CD4-positive, alpha-beta T cell treated with Interferon alpha-2 for 1 hour (primary cell): ENCODE results near the gene SMURF2.
A peak's percentile ranks its signal among the peaks of the same experiment; 100 is the strongest.
"Not testable (repeated sequence)": the region's sequence is repeated elsewhere in the genome, so short reads cannot be mapped to it uniquely, and the experiment has no call there.

Source experiments
- DNase-seq, 2 donors: peaks; one replicate each; pipeline ENCODE4 v3.0.0-alpha.2; 2020 to 2022

SMURF2 gene

DNA sequence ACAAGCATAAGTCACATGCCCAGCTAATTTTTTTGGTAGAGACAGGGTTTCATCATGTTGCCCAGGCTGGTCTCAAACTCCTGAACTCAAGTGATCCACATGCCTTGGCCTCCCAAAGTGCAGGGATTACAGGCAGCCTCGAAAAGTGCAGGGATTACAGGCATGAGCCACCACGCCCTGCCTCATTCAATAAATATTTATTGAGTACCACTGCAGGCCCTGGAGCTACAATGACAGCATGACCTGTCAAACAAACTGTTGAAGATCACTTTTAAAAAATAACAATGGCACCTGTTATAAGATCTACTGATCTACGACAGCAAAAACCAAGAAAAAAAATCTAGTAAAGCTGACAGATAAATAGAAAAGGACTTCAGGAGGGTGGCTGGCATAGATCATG lies 79.1 kb downstream of the SMURF2 start:
- DNase-seq = no peak

DNA sequence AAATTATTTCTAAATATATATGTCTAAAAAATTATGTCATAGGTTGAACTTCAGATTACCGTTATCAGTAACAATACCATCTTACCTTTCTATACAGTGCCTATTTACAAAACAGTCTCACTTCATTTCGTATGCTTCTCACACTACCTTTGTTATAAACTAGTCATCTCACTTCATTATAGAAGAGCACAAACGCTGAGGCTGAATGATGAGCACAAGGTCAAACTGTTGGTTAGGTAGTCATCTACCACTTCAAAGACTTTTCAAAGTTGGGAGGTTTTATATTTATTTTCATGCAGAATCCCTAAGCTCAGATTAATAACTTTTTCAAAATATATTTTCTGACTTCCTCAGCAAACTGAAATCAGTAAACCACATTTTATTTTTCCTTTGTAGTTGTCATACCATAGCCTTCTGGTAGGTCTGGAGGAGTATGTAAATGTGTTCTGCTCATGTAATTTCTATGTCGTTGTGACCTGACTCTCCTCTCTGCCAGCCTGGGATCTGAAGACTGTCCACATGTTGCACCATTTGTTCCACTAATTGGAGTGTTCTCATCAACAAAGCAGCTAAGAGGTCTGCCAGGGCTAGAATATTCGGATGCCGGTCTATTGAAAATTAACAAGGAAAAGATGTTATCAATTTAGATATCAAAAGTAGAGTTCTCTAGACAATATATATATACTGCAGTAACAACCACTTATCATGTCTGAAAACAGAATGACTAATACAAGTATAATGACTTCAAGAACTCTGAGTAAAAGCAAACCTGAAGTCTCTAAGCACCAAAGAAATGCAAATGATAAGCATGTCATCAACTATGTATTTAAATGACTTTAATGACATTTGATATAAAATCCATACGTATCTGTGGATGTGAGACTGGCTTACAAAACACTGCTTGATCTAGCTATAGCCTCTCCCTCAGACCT lies 81.5 kb downstream of the SMURF2 start:
- no peak for DNase-seq

DNA sequence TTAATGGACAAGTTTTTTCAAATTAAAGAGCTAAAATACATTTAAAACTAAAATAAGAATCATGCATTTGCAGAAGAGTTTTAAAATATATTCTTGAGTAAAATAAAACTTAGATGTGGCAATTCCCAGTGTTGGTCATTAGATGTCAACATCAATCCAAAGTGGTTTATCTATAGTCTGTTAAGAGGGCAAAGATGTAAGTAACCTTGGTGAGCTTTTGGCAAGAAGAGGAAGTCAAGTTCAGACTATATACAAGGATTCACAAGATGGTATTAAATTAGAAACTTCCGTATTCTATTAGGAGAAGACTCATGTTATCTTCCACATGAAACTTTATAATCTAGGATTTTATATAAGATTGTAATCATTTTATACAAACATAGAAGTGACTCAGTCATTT lies 82.2 kb downstream of the SMURF2 start:
- no peak for DNase-seq

DNA sequence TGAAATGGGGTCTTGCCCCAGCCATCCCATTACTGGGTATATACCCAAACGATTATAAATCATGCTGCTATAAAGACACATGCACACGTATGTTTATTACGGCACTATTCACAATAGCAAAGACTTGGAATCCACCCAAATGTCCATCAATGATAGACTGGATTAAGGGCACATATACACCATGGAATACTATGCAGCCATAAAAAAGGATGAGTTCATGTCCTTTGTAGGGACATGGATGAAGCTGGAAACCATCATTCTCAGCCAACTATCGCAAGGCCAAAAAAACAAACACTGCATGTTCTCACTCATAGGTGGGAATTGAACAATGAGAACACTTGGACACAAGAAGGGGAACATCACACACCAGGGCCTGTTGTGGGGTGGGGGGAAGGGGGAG lies 85.1 kb downstream of the SMURF2 start:
- not testable (repeated sequence) for DNase-seq

DNA sequence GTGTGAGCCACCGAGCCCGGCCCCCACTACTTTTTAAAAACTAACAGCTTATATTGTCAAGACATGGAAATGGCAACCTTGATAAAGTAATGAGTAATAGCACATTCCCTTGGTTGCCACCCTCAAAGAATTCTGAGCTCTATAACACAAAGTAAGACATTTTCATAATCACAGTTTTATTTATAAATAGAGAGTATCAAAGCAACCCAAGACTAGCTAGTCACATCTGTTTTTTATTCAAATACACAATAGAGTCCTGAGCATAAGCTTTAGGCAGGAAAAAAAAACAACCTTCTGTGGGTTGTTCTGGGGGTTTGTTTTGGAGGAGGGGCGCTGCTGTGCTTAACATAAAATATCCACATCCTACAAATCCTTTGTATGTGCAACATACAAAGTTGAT lies 86.7 kb downstream of the SMURF2 start:
- DNase-seq = no peak

DNA sequence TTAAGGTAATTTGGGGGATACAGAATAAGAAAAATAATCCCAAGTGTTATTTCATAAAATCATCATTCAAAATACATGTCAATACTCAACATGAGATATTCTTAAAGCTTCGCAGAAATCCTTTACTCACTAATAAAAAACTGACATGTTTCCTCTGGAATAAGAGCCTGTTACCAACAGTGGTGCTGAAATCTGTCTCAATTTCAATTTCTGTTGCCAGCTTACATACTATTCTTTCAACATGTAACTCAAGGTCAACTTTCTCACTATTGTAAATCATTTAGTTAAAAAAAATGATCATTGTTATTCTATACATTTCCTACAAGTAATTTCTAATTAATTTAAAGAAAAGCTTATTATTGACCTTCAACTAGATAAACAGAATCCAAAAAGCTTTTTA lies 87.5 kb downstream of the SMURF2 start:
- DNase-seq = no peak

DNA sequence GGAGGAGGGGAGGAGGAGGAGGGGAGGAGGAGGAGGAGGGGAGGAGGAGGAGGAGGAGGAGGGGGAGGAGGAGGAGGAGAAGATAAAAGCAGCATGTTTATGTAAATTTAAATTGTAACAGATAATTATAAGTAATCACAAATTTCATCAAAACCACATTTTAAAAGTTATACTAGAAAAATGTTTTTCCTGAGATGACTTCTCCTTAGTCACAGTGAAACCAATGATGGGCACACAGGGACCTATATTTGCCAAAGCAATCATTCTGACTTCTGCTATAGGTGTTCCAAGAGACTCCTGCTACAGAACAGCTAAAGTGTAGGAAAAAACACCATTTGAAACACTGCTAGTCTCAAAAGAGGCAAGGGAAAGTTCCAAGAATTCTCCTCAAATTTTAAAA lies 88.9 kb downstream of the SMURF2 start:
- DNase-seq = no peak

DNA sequence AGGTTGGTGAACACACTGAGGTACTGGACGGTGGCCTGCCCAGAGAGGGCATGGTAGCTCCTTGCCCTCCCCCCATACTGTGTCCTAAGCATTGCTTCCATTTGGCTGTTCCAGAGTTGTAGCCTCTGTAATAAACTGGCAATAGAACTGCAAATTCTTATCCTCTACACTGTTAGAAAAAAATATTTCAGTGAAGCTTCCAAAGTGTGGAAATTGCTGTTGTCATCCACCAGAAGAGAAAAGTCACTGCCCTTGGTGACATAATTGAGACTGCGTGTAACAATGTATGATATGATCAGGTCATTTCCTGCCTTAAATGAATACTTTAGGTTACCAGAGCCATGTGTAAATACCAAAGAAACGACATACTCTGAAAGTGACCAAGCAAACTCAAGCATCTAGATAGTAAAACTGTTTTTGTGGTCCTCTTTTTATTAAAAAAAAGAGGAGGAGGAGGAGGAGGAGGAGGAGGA lies 89.4 kb downstream of the SMURF2 start:
- peak in 1 of 2 donors; percentile 30 for DNase-seq

DNA sequence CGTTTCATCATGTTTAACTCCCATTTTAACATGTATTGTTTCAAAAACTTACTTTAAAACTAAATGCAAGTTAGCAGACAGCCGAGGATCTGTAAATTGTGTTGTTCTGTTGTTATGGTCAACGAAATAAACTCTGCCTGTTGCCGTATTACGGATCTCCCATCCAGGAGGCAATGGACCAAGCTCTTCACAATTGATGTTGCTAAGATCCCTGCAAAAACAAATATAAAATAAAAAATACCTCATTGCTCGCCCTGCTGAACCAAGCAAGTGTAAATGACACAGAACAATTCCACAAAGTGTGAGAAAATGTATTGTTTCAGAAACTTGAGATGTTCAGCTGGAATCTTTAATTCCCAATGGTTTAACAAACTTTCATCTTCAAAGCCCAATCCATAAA lies 90.4 kb downstream of the SMURF2 start:
- DNase-seq = no peak

DNA sequence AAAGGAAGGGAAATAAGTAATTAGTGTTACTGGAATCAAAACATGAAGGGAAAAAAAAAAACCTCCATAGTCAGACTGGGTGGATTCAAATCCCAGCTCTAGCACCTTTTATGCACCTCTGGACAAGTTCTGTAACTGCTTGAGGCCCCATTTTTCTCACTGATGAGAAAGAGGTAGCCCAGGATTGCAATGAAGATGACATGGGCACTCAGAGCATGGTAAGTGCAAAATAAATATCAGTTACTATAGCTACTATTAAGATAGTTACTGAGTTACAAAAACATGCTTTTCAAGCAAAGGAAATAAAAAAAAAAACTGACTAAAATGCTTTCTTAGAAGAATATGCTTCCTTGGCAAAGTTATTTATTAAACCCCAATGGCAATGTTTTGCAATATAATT lies 96.5 kb downstream of the SMURF2 start:
- no peak for DNase-seq

DNA sequence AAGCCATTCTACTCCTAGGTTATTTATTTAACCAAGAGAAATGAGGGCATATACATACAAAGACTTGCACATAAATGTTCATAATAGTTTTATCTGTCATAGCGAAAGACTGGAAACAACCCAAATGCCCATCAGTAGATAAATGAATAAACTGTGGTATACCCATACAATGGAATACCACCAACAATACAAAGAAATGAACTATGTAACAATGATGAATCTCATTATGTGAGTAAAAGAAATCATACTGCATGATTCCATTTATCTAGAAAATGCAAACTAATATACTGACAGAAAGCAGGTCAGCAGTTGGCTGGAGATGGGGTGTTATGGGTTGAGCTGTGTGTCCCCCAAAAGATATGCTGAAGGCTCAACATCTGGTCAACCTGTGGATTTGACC lies 98.0 kb downstream of the SMURF2 start:
- DNase-seq = no peak

DNA sequence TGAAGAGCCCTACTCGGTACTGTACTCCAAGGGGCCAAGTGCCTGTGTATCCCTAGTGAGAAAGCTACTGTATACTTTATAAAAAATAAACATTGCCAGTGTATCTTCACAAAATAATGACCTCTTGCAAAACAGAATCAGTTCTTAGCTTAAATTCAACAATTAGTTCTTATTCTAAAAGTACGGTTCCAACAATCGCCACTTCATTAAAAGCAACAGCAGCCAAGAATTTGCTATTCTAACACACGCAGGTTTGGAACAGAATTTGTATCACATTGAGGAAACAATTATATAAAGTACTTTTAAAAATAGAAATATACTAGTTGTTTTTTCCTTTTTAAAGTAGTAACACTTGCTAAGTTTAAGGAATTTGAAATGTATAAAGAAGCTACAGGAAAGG lies 106.8 kb downstream of the SMURF2 start:
- DNase-seq = no peak

DNA sequence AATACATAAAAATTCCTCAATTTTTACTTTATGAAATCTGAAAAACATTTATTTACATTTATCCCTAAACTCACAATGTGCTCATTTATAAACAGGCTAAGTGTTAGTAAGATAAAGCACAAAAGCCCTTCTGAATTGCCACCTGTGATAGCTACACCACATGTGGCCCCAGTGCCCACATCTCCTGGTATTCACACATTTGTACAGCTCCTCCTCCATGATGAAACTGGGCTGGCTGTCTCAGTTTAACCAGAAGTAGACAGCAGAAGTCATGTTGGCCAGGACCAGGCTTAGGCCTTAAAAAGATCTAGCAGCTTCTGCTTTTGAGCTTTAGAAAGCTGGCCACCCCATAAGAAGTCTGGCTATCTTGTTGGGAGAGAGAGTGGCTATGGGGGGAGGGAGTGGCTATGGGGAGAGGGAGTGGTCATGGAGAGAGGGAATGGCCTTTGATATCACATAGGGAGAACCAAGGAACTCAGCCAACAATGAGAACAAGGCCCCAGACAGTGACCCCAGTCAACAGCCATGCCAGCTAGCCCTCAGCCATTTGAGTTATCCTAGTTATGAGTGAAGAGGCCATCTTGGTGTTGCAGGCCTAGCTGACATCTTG lies 108.0 kb downstream of the SMURF2 start:
- no peak for DNase-seq

DNA sequence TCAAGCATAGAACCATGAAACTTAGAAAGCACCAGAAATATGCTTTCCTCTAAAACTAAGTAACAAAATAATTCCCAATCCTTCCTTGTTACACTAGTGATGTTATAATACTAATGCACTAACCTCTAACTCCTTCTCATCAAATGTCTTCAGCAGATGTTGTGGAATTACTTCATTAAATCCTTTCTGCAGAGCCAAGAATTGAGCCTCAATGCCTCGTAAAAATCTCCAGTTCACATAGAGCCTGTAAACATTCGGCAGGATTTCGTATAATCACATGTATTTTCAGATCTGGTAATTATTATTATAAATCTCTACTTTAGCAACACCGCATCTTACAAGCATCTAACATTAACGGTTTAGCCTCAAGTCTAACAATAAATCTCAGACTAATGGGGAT lies 110.6 kb downstream of the SMURF2 start:
- DNase-seq = no peak

DNA sequence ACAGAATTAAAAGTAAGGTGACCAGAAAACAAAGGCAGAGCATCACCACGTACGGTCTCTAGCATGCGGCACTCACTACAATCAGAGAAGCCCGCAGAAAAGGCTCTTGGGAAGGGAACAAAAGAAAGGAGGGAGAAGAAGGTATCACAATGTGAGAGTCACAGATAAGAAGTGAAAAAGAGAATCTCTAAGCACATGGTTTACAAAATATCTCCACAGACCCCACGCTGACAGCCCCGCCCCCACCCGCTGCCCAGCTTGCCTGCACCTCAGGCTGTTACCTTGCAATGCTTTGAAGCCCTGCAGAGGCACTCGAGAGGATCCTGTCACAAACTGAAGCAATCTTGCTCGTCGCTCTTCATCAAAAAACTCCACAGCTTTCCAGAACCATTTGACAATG lies 114.8 kb downstream of the SMURF2 start:
- DNase-seq = no peak

DNA sequence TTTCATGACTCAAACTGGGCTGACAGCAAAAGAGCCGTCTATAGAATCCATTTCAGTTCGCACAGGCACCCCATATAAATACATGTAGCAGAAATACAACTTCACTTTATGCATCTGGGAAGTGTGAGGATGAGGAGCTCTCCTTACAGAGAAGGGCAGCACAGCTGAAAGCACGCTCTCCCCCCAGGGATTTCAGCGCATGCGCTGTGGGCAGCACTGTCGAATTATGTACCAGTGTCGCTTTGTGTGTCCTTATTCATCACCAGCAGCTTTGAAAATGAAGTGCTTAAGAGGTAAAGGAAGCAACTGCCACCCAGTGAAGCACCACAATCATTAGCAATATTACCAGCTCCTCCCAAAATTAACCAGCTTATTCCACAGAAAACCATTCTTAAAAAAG lies 115.4 kb downstream of the SMURF2 start:
- DNase-seq = no peak

DNA sequence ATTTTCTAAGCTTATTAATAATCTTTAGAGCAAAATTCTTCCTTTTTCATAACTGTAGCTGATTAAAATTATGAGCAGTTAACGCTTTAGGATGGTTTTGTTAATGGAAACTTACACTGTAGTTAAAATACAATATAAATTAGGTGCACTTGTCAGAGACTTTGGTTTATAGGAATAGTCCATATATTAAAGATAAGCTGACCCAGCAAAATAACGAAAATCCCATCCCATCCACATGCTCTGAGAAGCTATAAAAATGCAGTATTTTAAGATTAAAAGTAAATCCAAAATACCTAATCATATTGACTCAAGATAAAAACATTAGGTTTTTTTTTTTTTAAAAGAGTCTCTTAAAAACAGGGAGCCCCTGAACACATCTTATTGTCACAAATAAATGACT lies 117.4 kb downstream of the SMURF2 start:
- no peak for DNase-seq

DNA sequence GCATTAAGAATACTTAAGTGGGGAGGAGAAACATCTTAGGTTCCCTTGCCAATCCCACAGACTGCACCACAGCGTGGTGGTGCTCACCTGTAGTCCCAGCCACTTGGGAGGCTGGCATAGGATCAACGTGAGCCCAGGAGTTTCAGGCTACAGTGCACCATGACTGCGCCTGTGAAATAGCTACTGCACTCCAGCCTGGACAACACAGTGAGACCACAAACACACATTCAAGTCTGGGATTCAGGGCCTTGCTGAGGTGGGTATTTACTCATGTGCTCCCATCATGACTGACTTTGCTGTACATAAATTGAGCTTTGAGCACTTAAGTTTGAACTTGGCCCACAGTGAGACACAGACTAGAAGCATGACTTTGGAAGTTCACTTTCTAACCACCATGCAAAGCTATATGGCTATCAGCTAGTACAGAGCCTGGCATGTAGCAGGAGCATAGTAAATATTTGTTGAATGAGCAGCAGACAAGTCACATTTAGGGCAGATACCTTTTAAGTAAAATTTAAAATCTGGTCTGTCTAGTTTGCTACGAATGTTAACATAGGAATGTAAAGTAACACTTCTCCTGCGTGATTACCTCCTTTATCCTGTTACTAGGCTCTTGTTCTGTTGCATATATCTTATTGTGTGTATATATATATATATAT lies 121.9 kb downstream of the SMURF2 start:
- DNase-seq = no peak

DNA sequence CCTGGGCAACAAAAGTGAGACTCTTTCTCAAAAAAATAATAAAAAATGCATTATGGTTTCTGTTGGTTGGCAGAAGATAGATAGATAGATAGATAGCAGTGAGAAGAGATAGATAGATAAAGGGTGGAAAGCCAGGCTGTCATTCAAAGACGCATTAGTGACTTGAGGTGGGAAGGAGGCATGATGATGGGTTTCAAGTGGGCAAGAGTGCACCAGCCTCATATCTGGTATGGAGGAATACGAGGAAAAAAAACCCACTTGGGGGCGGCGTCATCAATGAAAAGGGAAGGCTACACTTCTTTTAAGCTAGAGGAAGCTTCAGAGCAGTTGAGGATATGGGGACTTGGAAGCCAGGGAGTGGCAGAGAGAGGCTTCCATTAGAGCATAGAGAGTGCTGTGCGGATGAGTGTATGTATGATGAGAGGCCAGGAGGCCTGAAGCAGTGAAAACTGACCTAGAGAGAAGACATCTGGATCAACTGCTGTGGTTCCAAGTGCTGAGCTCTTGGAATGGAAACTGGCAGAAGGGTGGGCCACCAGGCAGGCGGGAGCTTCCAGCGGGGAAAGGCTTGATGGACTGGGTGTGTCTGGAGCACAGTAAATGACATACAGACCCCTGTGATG lies 123.5 kb downstream of the SMURF2 start:
- DNase-seq = no peak

DNA sequence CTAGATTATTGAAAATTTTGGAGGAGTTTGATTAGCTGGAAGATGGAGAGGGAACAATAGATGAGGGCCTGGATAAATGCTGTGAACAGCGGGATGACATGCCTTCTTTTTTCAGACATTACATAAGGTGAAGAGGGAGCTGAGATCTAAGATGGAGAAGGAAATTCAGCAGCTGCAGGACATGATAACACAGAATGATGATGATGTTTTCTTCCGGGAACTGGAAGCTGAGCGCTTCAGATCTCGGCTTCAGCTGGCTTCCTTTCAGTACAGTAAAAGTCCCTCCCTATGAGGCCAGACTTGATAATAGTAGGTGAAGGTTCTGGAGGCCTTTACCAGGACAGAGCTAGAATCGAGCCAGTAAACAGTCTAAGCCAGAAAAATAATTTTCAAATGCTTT lies 124.6 kb downstream of the SMURF2 start:
- DNase-seq = no peak

DNA sequence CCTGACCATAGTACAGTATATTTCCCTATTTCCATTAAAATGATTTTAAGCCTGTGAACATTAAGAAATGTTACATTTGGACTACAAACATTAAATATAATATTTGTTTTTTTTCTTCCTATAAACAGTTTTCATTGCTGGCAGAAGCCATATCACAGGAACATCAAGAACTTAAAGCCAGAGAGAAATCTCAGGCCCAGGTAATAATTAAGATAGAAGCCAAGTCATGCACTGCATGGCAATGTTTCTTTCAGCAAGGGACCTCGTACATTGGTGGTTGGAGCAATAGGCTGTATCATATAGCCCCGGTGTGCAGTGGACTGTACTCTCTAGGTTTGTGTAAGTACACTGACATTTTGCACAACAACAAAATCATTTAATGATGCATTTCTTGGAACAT lies 125.2 kb downstream of the SMURF2 start:
- DNase-seq = no peak

DNA sequence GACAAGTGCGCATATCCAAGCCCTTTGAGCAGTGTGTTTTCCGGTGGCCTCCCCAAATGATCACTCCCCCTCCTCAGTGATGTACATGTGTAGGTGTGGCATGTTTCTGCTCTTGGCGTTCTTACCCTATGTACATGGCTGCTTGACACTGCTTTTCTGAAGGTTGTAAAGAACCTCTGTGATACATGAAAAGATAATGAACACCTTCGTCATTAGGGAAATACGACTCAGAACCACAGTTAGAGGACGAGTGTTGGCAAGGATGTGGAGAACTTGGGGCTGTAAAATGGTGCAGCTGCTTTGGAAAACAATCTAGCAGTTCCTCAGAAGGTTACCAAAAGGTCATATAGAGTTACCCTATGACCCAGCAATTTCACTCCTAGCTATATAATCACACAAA lies 126.8 kb downstream of the SMURF2 start:
- no peak for DNase-seq

DNA sequence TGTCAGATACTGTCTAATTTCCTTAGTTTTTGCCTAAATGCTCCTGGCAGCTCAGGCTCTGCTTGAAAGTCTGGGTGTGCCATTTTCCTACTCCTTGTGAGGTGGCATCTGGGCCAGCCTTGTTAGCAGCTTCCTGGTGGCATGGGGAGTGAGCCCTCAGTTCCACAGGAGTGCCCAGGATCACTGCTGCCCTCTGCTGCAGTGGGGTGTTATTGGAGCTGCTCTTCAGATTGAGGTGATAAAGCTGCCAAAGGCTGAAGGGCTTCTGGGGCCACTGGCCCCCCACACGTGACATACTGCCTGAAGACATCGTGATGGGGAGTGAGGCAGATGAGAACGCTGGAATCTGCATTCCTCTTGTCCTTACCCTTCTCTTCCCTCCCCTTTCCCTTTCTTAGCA lies 127.9 kb downstream of the SMURF2 start:
- peak in 1 of 2 donors; percentile 15 for DNase-seq

DNA sequence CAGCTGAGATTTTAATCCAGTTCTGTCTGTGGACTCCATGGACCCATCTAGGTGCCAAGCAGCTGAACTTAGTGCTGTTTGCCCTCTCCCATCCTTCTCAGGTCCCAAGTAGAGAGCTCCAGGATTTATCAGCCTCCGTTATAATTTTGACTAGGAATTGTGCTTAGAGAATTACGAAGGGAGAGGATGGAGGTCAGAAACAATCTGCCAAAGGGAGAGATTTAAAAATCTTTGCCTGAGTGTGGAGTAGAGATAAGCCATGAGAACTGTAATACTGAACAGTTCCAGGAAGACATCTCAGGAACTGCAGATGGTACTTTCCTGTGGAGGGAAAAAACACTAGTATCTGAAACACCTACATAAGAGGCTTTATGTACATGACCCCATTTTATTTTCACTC lies 128.3 kb downstream of the SMURF2 start:
- no peak for DNase-seq
